DOHH2 (cell line): Measurements from ENCODE around the gene HRCT1.

Experiments used
- H3F3A ChIP-seq: fragments of 200-600 bp; sonication (generic), shearing (Covaris generic); 2 replicates; pipeline ENCODE4 v1.6.0; 2016; ENCODE audit warnings: antibody characterized with exemption, mild to moderate bottlenecking; ENCODE audit not compliant: control insufficient read depth, insufficient read depth
- H3K27ac ChIP-seq: fragments of 200-600 bp; sonication (generic); 2 replicates; pipeline ENCODE4 v1.5.1; 2014; ENCODE audit warnings: low read depth, mild to moderate bottlenecking, low read length, moderate library complexity
- H3K27me3 ChIP-seq: fragments of 200-600 bp; sonication (generic); 2 replicates; pipeline ENCODE4 v1.6.1; 2014; ENCODE audit warnings: mild to moderate bottlenecking, low read length, mixed read lengths; ENCODE audit not compliant: control insufficient read depth
- H3K36me3 ChIP-seq: fragments of 200-600 bp; sonication (generic); 2 replicates; pipeline ENCODE4 v1.6.1; 2014; ENCODE audit warnings: mild to moderate bottlenecking, low read length, moderate library complexity, mixed read lengths; ENCODE audit not compliant: control insufficient read depth
- H3K4me1 ChIP-seq: fragments of 200-600 bp; sonication (generic); 2 replicates; pipeline ENCODE4 v1.6.1; 2014; ENCODE audit warnings: mild to moderate bottlenecking, low read length, mixed read lengths; ENCODE audit not compliant: control insufficient read depth
- H3K4me2 ChIP-seq: fragments of 200-600 bp; sonication (generic); 2 replicates; pipeline ENCODE4 v1.6.0; 2014; ENCODE audit warnings: mild to moderate bottlenecking, low read length, moderate library complexity
- H3K4me3 ChIP-seq: fragments of 200-600 bp; sonication (generic); 2 replicates; pipeline ENCODE4 v1.5.1; 2014; ENCODE audit warnings: mild to moderate bottlenecking, low read length, mixed read lengths
- H3K79me2 ChIP-seq: fragments of 200-600 bp; sonication (generic); 2 replicates; pipeline ENCODE4 v1.6.1; 2014; ENCODE audit warnings: mild to moderate bottlenecking, low read length, mixed read lengths; ENCODE audit not compliant: control insufficient read depth
- H3K9me2 ChIP-seq: fragments of 200-600 bp; sonication (generic); replicated peaks from 2 replicates; pipeline ENCODE4 v1.6.1; 2014; ENCODE audit warnings: mild to moderate bottlenecking, low read length, mixed read lengths; ENCODE audit not compliant: control insufficient read depth
- H3K9me3 ChIP-seq: fragments of 200-600 bp; sonication (generic); 2 replicates; pipeline ENCODE4 v1.6.1; 2014; ENCODE audit warnings: antibody characterized with exemption, low read length, mixed read lengths; ENCODE audit not compliant: control insufficient read depth, insufficient read depth
- H4K20me1 ChIP-seq: fragments of 200-600 bp; sonication (generic); 2 replicates; pipeline ENCODE4 v1.6.0; 2014; ENCODE audit warnings: low read depth, mild to moderate bottlenecking, antibody characterized with exemption, low read length, moderate library complexity; ENCODE audit not compliant: control insufficient read depth, insufficient read depth
- CTCF ChIP-seq: fragments of 200-600 bp; sonication (generic); IDR thresholded peaks from one replicate; pipeline ENCODE4 v1.5.1; 2014; ENCODE audit warnings: antibody characterized with exemption, mild to moderate bottlenecking, low read depth, low read length; ENCODE audit not compliant: poor library complexity, severe bottlenecking
- EZH2phosphoT487 ChIP-seq: fragments of 200-600 bp; sonication (generic); IDR thresholded peaks from 2 replicates; pipeline ENCODE4 v1.6.1; 2017; ENCODE audit warnings: borderline replicate concordance, mild to moderate bottlenecking, antibody characterized with exemption, low read length, moderate library complexity, mixed read lengths

Gene HRCT1

DNA sequence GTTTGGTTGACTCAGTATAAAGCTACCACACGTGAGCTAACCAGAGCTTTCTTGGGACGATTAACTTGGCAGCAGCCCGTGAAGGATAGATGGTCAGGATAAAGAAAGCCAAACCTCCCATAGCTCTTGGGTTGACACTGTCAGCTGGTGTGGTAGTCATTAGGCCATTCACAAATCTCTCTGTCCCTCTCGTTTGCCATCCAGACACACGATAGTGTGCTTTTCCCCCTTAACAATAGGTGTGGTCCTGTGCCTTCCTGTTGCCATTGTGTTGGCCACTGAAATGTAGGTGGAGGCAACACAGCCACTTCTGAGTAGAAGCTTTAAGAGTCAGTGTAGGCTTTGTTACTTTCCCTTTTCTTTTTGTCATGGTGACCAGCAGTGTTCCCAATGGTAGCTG is 47.5 kb upstream of the HRCT1 start:
- no peaks in the 10 kb centered on the region for H3K36me3 ChIP-seq
- no peaks in the 10 kb centered on the region for H3K79me2 ChIP-seq
- H3K27me3 ChIP-seq: peaks cover 18% of the 10 kb centered on the region
- no peaks in the 10 kb centered on the region for H4K20me1 ChIP-seq
- no peaks in the 10 kb centered on the region for H3K9me2 ChIP-seq
- H3K4me2 ChIP-seq: no peak overlapping the region
- no peak overlapping the region for H3K4me3 ChIP-seq
- no peak overlapping the region for H3K27ac ChIP-seq
- TF ChIP-seq EZH2phosphoT487 (no peak), CTCF (no peak)
- no peaks in the 10 kb centered on the region for H3F3A ChIP-seq
- no peaks in the 10 kb centered on the region for H3K4me1 ChIP-seq
- H3K9me3 ChIP-seq: no peaks in the 10 kb centered on the region

GRCh38 chr9:35859310-35859989 is 46.6 kb upstream of the HRCT1 start:
- no peaks in the 10 kb centered on the region for H3K9me2 ChIP-seq
- no peaks in the 10 kb centered on the region for H4K20me1 ChIP-seq
- TF ChIP-seq CTCF: no peak
- TF ChIP-seq EZH2phosphoT487: no peak
- no peak overlapping the region for H3K27ac ChIP-seq
- H3K4me3 ChIP-seq: no peak overlapping the region
- H3K27me3 ChIP-seq: peaks cover 15% of the 10 kb centered on the region
- no peaks in the 10 kb centered on the region for H3K79me2 ChIP-seq
- no peaks in the 10 kb centered on the region for H3K36me3 ChIP-seq
- no peaks in the 10 kb centered on the region for H3K9me3 ChIP-seq
- no peaks in the 10 kb centered on the region for H3K4me1 ChIP-seq
- H3K4me2 ChIP-seq: no peak overlapping the region
- no peaks in the 10 kb centered on the region for H3F3A ChIP-seq

GRCh38 chr9:35859990-35860339 is 46.0 kb upstream of the HRCT1 start:
- Histone ChIP-seq H3K9me2 (no peaks in the 10 kb centered on the region), H3K27ac (no peak overlapping the region), H3K4me2 (no peak overlapping the region), H3K36me3 (no peaks in the 10 kb centered on the region), H3K9me3 (no peaks in the 10 kb centered on the region), H3K27me3 (peaks cover 12% of the 10 kb centered on the region), H3K4me3 (no peak overlapping the region), H3K4me1 (no peaks in the 10 kb centered on the region), H4K20me1 (no peaks in the 10 kb centered on the region), H3K79me2 (no peaks in the 10 kb centered on the region), H3F3A (no peaks in the 10 kb centered on the region)
- TF ChIP-seq EZH2phosphoT487: no peak
- no peak for TF ChIP-seq CTCF
